K562 (cell line): ENCODE data around the gene C1orf74. TPM values are rescaled to one million over a fixed set of nuclear protein-coding genes. Genes with fewer than 3 reads are reported as not detected.
A peak's percentile ranks its signal among the peaks of the same experiment; 100 is the strongest.

Source experiments
- CREB1 ChIP-seq, 2 experiments: sonication (generic) in 1 of 2; formaldehyde crosslinking in 1 of 2; IDR thresholded peaks; 2 replicates each; pipeline versions ENCODE4 v1.6.1 to v1.8.0; 2012 to 2022; ENCODE audit warnings: inconsistent platforms in 1 of 2, mild to moderate bottlenecking in 1 of 2, missing genetic modification reagents in 1 of 2, moderate library complexity in 1 of 2
- CREB5 ChIP-seq: fragments of 250-450 bp; sonication (Bioruptor Pico); IDR thresholded peaks from 2 replicates; pipeline ENCODE4 v1.5.0; 2020; ENCODE audit warnings: mild to moderate bottlenecking
- CUX1 ChIP-seq: fragments of 200-800 bp; sonication (Bioruptor generic); IDR thresholded peaks from 2 replicates; pipeline ENCODE4 v1.6.1; 2016; ENCODE audit warnings: missing genetic modification characterization, missing compliant biosample characterization
- IRF2 ChIP-seq: sonication (generic); formaldehyde crosslinking; IDR thresholded peaks from 2 replicates; pipeline ENCODE4 v1.8.1; 2022; ENCODE audit warnings: mild to moderate bottlenecking, missing genetic modification reagents
- MAX ChIP-seq: sonication (generic); formaldehyde crosslinking; IDR thresholded peaks from 2 replicates; pipeline ENCODE4 v1.9.0; 2022; ENCODE audit warnings: mild to moderate bottlenecking, missing genetic modification reagents
- MYNN ChIP-seq, 2 experiments: sonication (generic); formaldehyde crosslinking in 1 of 2; IDR thresholded peaks; 2 replicates each; pipeline versions ENCODE4 v1.5.0 to v1.6.1; 2016 to 2020; ENCODE audit warnings: antibody characterized with exemption in 1 of 2, missing genetic modification reagents in 1 of 2
- PTRF ChIP-seq: fragments of 450-650 bp; IDR thresholded peaks from 2 replicates; pipeline ENCODE4 v1.6.1; 2016; ENCODE audit warnings: mild to moderate bottlenecking, missing genetic modification characterization, missing compliant biosample characterization
- SMARCA5 ChIP-seq: fragments of 450-650 bp; IDR thresholded peaks from 2 replicates; pipeline ENCODE4 v1.6.1; 2016
- SRSF9 ChIP-seq: fragments of 200-400 bp; formaldehyde crosslinking; IDR thresholded peaks from 2 replicates; pipeline ENCODE4 v1.6.1; 2017; ENCODE audit warnings: low read depth, low read length, borderline replicate concordance
- U2AF2 ChIP-seq: fragments of 200-400 bp; formaldehyde crosslinking; optimal IDR thresholded peaks from 2 replicates; pipeline ENCODE3; 2017; ENCODE audit warnings: low read depth, mild to moderate bottlenecking, low read length
- ZNF282 ChIP-seq: sonication (generic); formaldehyde crosslinking; IDR thresholded peaks from 2 replicates; pipeline ENCODE4 v1.8.1; 2023; ENCODE audit warnings: missing genetic modification reagents
- ZNF407 ChIP-seq: fragments of 450-650 bp; IDR thresholded peaks from 2 replicates; pipeline ENCODE4 v1.6.1; 2016; ENCODE audit warnings: low read depth
- polyA plus RNA-seq, 8 experiments: library from polyadenylated mRNA; depleted of rRNA in 4 of 8; stranded (reverse) in 5 of 8; unstranded in 3 of 8; fragments of >200 nt; fragmentation: Nextera tagmentation in 2 of 8; fragmentation: Illumina TruSeq in 1 of 8; extraction: Ambion mirVana in 2 of 8; extraction: Trizol in 1 of 8; gene quantifications; 2 replicates each; pipeline versions ENCODE4 v1.2.1 to v1.2.3, GENCODE V29; 2011 to 2014; ENCODE audit warnings: inconsistent platforms in 1 of 8, missing spikeins in 1 of 8
- total RNA-seq, 7 experiments: library from RNA; depleted of rRNA in 6 of 7; stranded (reverse); fragments of >200 nt in 6 of 7; fragmentation: Illumina TruSeq in 2 of 7; extraction: Trizol in 2 of 7; gene quantifications; 2 replicates each; pipeline versions ENCODE4 v1.2.1 to v1.2.3, GENCODE V29; 2011 to 2021; ENCODE audit warnings: low replicate concordance in 1 of 7

C1orf74 gene
- total and polyA plus RNA-seq, 9 of the 15 experiments (the other 6 are each of a cell fraction or from before 2014, with no cell fraction given): 4.0 to 7.6 (median 5.7) TPM

GRCh38 chr1:209747580-209748262 is 36.6 kb downstream of the C1orf74 start (continued):
- TF ChIP-seq CREB1 (IDR thresholded peaks at IDR 0.05): peak; percentile 67
- TF ChIP-seq CREB1 (CRISPR knock-in tag; IDR thresholded peaks at IDR 0.05): peak; percentile 80
- TF ChIP-seq PTRF (tag): no peak
- no peak for TF ChIP-seq ZNF407
- TF ChIP-seq ZNF282 (CRISPR knock-in tag): no peak
- TF ChIP-seq SMARCA5: no peak
- peak; percentile 73 for TF ChIP-seq MAX
- no peak for TF ChIP-seq CREB5 (CRISPR knock-in tag)
- no peak for TF ChIP-seq IRF2 (CRISPR knock-in tag)
- peak; percentile 93 for TF ChIP-seq MYNN (IDR thresholded peaks at IDR 0.05)
- TF ChIP-seq MYNN (CRISPR knock-in tag; IDR thresholded peaks at IDR 0.05): no peak
- TF ChIP-seq CUX1 (CRISPR knock-in tag): no peak
- no peak for TF ChIP-seq SRSF9
- no peak for TF ChIP-seq U2AF2
